Adipocyte (in vitro differentiated cells): ENCODE results near the gene PYGL.
A peak's percentile ranks its signal among the peaks of the same experiment; 100 is the strongest.
"Not testable (repeated sequence)": the region's sequence is repeated elsewhere in the genome, so short reads cannot be mapped to it uniquely, and the experiment has no call there.

Source experiments
- DNase-seq: peaks from one replicate; pipeline ENCODE4 v3.0.0-alpha.2; 2015; ENCODE audit warnings: low read depth
- H3K27me3 ChIP-seq: replicated peaks from 2 replicates; pipeline ENCODE4 v1.7.0; 2013; ENCODE audit warnings: mild to moderate bottlenecking, low read length, moderate library complexity; ENCODE audit not compliant: control insufficient read depth, insufficient read depth
- H3K36me3 ChIP-seq: 2 replicates; pipeline ENCODE4 v1.7.0; 2013; ENCODE audit warnings: low read length, mild to moderate bottlenecking, moderate library complexity; ENCODE audit not compliant: control insufficient read depth, insufficient read depth, severe bottlenecking
- H3K4me1 ChIP-seq: 2 replicates; pipeline ENCODE4 v1.7.0; 2013; ENCODE audit warnings: mild to moderate bottlenecking, low read length, moderate library complexity; ENCODE audit not compliant: control insufficient read depth, insufficient read depth
- H3K4me3 ChIP-seq: 2 replicates; pipeline ENCODE4 v1.7.0; 2013; ENCODE audit warnings: mild to moderate bottlenecking, low read length, moderate library complexity
- H3K9ac ChIP-seq: 2 replicates; pipeline ENCODE4 v1.7.0; 2013; ENCODE audit warnings: mild to moderate bottlenecking, low read length, moderate library complexity
- H3K9me3 ChIP-seq: 2 replicates; pipeline ENCODE4 v1.7.0; 2013; ENCODE audit warnings: mild to moderate bottlenecking, low read length, moderate library complexity; ENCODE audit not compliant: control insufficient read depth

The PYGL gene

DNA sequence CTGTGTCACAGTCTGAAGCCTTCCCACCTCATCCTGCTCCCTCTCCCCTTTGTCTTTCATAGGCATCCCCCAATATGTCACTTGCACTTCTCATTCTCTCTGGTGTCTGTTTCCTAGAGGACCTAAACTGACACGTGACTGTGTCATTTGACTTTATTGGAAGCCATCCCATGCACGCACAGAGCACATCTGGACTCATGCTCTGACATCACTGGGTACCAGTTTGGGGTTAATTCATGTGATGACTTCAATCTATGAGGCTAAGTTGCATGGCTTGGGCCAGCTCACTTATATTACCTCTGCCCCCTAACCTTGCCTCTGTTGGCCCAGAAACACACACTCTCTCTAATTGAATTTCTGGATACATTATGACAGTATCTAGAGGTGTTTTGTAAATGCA is 21.5 kb downstream of the PYGL start:
- Histone ChIP-seq H3K9me3 (no peaks in the 10 kb centered on the region), H3K36me3 (peaks cover 41% of the 10 kb centered on the region), H3K4me1 (peaks cover 25% of the 10 kb centered on the region), H3K9ac (no peak overlapping the region), H3K4me3 (no peak overlapping the region), H3K27me3 (no peaks in the 10 kb centered on the region)
- no peak for DNase-seq

DNA sequence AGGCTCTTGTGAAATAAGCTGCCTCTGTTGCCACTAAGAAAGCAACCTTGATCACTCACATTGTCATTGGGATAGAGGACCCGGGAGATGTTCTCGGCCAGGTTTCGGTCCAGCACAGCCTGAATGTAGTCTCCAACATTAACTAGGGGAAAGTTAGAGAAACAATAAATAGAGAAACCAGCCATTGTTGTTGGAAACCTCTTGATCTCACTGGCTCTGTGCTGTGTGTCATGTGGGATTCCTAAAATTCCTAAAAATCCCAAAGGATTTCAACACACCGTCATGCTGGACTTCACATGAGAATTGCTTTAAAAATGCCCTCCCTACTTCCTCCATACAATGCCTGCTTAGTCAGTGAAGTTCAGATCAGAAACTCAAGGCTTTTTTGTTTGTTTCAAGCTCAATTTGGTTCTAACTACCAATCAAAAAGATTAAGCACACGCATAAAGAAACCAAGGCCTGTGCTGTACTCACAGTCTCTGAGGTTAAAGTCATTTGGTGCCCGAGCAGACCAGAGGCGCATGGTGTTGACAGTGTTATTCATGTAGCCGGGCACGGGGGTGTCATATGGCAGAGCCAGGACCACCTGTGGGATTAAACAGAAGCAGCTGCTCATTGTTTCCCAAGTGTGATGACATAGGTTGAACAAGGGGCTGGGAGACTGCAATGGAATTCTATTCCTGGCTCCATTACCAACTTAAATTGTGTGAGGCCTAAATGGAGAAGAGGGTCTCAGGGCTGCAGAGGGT is 23.6 kb downstream of the PYGL start:
- peak; percentile 82 for DNase-seq
- Histone ChIP-seq H3K4me3 (no peak overlapping the region), H3K9me3 (no peaks in the 10 kb centered on the region), H3K36me3 (peaks cover 57% of the 10 kb centered on the region), H3K27me3 (no peaks in the 10 kb centered on the region), H3K9ac (peak overlapping the region; percentile 33), H3K4me1 (peaks cover 14% of the 10 kb centered on the region)

DNA sequence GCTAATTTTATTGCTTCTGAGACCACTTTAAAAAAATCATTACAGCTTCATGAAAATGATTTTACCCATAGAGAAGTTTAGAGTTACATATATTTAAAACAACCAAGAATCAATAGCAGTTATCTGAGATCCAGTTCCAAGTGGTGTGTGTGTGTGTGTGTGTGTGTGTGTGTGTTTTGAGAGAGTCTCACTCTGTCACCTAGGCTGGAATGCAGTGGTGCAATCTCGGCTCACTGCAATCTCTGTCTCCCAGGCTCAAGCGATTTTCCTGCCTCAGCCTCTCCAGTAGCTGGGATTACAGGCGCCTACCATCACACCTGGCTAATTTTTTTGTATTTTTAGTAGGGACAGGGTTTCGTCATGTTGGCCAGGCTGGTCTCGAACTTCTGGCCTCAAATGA is 24.8 kb downstream of the PYGL start:
- DNase-seq, H3K4me3 ChIP-seq, H3K9me3 ChIP-seq, H3K27me3 ChIP-seq, H3K9ac ChIP-seq: not testable (repeated sequence)
- Histone ChIP-seq H3K4me1 (peaks cover 14% of the 10 kb centered on the region), H3K36me3 (peaks cover 68% of the 10 kb centered on the region)

DNA sequence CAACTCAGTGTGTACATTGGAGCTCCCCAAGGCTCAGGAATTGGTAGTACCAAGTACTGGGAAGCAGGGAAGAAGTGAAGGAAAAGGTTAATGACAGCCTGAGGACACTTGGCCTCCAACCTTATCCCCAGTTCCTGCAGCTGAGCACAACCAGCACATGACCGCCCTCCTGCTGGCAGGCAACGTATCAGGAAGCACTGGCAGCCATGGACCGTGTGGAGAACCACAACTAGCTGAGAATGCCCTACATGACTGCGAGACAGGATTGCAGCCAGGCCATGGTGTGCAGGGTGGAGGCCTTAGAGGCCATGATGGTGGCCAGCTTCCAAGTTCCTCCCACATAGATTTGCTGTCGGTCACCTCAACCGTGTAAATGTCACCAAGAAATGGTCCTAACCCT is 26.8 kb downstream of the PYGL start:
- no peaks in the 10 kb centered on the region for H3K27me3 ChIP-seq
- peaks cover 14% of the 10 kb centered on the region for H3K4me1 ChIP-seq
- no peaks in the 10 kb centered on the region for H3K9me3 ChIP-seq
- no peak overlapping the region for H3K9ac ChIP-seq
- no peak for DNase-seq
- H3K4me3 ChIP-seq, result no peak overlapping the region
- H3K36me3 ChIP-seq, result peaks cover 66% of the 10 kb centered on the region

DNA sequence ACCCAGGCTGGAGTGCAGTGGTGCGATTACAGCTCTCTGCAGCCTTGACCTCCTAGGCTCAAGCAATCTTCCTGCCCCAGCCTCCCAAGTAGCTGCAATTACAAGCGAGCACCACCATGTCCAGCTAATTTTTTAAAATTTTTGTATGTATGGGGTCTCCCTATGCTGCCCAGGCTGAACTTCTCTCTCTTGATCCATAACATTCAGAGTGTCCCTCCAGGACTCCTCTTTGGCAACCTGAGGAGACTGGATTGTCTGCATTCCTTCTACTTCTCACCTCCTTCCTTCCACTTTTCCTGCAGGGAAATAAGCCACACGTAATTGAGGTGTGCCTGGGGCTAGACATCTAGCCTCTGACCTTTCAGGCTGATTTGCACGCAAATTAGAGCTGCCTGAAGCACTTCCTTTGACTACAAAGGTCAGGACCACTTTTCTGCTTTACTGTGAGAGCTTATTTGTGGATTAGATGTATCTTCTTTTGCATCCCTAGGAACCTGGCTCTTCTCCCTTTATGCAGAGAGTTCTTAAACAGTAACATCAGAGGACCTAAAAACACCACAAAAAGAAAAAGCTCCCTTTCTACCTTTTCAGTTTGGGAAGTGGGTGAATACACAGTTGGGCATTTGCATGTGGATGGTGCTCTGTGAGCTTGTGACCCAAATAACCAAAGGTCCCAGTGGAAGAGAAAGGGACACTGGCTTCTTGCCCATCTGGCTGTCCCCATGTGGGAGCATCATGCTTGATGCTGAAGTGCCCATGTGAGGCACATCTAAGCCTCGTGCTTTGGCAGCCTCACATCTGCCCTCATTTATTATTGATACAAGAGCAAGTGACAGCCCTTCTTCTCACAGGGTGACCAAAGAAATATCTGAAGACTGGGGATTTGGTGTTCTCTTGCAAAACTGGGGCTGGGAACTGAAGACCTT is 33.5 kb downstream of the PYGL start:
- Histone ChIP-seq H3K4me3 (no peak overlapping the region), H3K9ac (no peak overlapping the region), H3K4me1 (no peaks in the 10 kb centered on the region), H3K36me3 (peaks cover 96% of the 10 kb centered on the region), H3K27me3 (no peaks in the 10 kb centered on the region), H3K9me3 (no peaks in the 10 kb centered on the region)
- no peak for DNase-seq

DNA sequence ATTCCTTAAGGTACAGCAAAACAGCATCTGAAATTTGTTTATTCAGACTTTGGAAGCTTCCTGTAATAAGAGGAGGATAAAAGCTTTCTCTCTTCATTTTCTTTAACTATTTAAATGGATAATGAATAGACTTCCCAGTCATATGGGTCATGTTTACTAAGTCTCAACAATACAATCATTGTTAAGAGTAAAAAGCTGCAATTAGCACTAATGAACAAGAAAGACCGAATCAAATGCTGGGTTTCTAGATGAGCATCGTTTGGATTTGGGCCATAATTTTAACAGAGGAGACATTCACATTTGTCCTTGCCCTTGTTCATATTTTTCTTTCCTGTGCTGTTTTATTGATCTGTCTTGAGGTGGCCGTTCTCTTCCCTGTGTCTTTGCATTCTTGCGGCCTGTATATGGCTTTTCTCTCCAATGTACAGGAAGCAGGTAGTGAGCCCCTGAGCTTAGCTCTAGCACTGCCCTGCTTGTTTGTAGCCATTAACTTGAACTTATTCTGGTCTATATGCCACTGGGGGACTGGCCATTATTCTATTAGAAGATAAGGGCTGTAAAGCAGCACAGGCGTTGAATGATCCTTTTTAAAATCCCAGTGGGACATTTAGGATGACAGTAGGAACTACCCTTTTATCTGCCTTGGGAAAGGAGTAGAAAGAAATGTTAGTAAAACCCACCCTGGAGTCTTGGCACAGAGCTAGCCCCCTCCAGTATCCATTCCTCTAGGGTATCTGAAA is 37.8 kb downstream of the PYGL start:
- Histone ChIP-seq H3K4me1 (no peaks in the 10 kb centered on the region), H3K4me3 (no peak overlapping the region), H3K9ac (no peak overlapping the region), H3K9me3 (peaks cover 2% of the 10 kb centered on the region), H3K36me3 (peaks cover 96% of the 10 kb centered on the region), H3K27me3 (no peaks in the 10 kb centered on the region)
- DNase-seq, result no peak

DNA sequence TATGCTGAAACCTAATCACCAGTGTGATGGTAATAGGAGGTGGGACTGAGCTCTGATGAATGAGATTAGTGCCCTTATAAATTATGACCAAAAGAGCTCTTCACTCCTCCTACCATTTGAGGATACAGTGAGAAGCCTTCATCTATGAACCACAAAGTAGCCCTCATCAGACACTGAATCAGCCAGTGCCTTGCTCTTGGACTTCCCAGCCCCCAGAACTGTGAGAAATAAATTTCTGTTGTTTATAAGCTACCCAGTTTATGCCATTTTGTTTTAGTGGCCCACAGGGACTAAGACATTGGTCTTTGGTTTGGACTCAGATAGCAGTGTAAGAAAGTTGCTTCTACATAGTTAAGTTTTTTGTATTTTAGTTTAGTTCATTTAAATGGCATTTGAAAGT is 39.6 kb downstream of the PYGL start:
- H3K9me3 ChIP-seq, result peaks cover 2% of the 10 kb centered on the region
- H3K36me3 ChIP-seq, result peaks cover 83% of the 10 kb centered on the region
- H3K9ac ChIP-seq, result no peak overlapping the region
- DNase-seq, result no peak
- H3K4me1 ChIP-seq, result no peaks in the 10 kb centered on the region
- no peaks in the 10 kb centered on the region for H3K27me3 ChIP-seq
- no peak overlapping the region for H3K4me3 ChIP-seq

DNA sequence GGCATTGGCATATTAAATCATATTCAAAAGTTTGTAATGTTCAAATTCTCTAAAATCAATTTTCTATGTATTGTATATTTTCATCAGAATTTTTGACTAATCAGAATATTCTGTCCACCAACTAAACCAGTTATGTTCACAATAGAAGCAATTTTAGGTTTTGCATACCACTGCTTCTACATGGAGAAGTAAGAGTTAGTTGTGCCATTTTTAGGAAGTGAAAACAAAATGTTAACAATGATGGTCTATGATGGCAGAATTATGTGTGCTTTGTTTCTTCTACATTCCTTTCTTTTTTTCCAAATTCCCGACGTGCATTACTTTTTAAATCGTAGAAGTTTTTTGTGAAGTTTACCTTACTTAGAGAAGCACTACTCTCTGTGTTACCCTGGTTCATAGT is 42.9 kb downstream of the PYGL start:
- Histone ChIP-seq H3K4me1 (no peaks in the 10 kb centered on the region), H3K4me3 (no peak overlapping the region), H3K27me3 (no peaks in the 10 kb centered on the region), H3K9ac (no peak overlapping the region), H3K36me3 (peaks cover 56% of the 10 kb centered on the region), H3K9me3 (peaks cover 2% of the 10 kb centered on the region)
- no peak for DNase-seq

DNA sequence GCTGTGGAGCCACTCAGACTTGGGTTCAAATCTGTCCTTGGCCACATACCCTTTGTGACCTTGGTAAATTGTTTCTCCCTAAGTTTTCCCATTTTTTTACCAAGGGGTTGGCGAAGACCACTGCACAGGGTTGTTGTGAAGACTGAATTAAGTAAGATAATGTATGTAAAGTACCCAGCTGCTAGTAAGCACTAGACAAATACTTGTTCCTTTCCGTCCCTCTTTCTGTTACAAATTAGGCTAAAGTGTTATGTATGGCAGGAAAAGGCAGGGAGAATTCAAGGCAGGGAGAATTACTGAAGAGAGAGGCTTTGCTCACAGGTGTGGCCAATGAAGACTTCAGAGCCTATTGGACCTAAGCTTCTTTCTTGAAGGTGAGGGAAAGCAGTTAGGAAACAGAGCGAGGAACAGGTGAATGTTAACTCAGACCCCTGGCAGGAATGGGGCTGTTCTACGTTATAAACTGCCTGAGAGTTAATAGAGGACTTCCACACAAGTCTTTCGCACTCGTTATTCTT is 46.6 kb downstream of the PYGL start:
- no peaks in the 10 kb centered on the region for H3K27me3 ChIP-seq

DNA sequence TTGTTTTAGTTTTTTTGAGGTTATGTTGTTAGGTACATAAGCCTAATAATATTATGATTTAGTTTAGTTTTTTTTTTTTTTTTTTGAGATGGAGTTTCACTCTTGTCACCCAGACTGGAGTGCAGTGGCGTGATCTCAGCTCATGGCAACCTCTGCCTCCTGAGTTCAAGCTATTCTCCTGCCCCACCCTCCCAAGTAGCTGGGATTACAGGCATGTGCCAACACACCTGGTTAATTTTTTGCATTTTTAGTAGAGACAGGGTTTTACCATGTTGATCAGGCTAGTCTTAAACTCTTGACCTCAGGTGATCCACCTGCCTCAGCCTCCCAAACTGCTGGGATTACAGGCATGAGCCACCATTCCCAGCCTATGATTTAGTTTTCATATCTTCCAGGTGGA is 47.3 kb downstream of the PYGL start:
- H3K4me3 ChIP-seq, H3K9ac ChIP-seq, DNase-seq, H3K27me3 ChIP-seq, H3K4me1 ChIP-seq, H3K9me3 ChIP-seq: not testable (repeated sequence)
- peaks cover 16% of the 10 kb centered on the region for H3K36me3 ChIP-seq

More for the DNA sequence above, 46.6 kb downstream of the PYGL start:
- H3K36me3 ChIP-seq, result peaks cover 23% of the 10 kb centered on the region
- H3K4me1 ChIP-seq, result no peaks in the 10 kb centered on the region
- DNase-seq, result no peak
- H3K4me3 ChIP-seq, result no peak overlapping the region
- no peak overlapping the region for H3K9ac ChIP-seq
- no peaks in the 10 kb centered on the region for H3K9me3 ChIP-seq

DNA sequence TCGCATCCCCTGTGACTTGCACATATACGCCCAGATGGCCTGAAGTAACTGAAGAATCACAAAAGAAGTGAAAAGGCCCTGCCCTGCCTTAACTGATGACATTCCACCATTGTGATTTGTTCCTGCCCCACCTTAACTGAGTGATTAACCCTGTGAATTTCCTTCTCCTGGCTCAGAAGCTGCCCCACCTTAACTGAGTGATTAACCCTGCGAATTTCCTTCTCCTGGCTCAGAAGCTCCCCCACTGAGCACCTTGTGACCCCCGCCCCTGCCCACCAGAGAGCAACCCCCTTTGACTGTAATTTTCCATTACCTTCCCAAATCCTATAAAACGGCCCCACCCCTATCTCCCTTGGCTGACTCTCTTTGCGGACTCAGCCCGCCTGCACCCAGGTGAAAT is 47.9 kb downstream of the PYGL start:
- peaks cover 10% of the 10 kb centered on the region for H3K36me3 ChIP-seq
- H3K27me3 ChIP-seq, H3K4me1 ChIP-seq, DNase-seq, H3K9ac ChIP-seq, H3K9me3 ChIP-seq, H3K4me3 ChIP-seq: not testable (repeated sequence)
